ENCODE data around the gene GLRX3.

GLRX3 gene

DNA sequence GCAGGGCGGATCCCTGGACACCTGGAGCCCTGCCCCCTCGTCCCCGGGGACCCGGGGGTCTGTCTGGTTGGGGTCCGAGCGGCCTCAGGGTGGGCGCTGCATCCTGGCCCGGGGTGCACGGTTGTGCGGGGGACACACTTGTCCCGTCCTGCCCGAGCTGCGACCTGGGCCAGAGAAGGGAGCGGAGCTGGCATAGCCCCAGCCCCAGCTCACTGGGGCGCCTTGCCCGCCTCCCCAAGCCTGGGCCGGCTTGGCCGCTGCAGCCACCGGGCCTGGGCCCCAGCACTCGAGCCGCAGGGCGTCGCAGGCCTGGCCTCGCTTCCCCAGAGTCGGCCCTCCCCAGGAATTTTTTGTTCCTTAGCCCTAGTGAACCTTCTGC is 54.5 kb downstream of the GLRX3 start:
- DNase-seq = no peak

DNA sequence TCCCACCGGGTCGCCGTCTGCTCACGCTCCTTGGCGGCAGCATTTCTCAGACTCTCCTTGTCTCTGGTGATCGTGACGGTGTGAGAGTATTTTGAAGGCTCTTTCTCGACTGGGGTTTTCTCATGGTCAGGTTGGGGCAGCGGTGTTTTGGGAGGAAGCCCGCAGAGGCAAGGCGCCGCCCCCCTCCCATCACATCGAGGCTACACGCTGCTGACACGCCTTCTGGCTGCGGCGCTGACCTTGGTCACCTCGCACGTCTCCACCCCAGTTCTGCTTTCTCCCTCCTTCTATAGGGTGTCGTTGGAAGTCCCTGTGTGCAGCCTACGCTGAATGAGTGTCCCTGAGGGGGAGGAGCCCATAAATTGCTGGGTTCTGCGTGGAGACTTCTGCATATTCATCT is 55.2 kb downstream of the GLRX3 start:
- no peak for DNase-seq

DNA sequence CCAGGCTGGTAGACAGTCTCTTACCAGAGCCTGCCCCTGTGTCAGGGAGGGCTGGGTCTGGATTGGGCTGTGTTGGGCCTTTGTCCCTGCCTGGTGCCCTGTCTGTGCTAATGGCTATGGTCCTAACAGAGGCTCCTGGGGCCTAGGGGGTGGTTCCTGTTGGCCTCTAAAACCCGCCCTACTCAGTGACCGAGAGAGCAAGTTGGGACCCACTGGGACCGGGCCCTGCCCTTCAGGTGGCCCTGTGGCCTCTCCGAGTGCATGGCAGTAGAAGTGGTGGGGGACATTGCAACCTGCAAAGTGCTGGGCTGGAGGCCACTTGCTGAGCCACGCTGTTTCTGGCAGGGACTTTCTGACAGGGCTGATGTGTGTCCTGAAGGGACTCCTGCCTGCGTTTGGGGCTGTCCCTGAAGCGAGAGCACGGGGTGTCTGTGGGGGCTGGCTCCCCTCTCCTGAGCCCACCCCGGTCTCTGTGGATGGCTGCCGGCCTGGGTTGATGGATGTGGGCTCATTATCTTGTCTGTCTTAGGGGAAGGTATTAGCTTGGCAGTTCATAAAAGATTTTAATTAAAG is 56.2 kb downstream of the GLRX3 start:
- DNase-seq = no peak

DNA sequence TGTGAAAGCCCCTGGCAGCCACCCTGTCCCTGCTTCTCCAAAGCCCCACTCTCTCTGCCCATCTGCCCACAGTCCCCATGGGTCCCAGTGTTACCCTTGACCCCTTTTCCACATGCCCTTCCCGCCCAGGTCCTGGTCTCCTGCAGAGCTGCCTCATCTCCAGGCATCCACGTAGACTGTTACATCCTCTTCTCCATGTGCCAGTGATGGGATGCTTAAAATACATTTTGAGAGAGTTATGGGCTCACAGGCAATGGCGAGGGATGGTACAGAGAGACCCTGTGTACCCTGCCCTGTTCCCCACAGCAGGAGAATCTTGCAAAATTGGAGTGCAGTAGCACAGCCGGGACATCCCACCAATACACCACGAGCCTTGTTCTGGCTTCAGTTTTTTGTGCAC is 56.8 kb downstream of the GLRX3 start:
- no peak for DNase-seq

DNA sequence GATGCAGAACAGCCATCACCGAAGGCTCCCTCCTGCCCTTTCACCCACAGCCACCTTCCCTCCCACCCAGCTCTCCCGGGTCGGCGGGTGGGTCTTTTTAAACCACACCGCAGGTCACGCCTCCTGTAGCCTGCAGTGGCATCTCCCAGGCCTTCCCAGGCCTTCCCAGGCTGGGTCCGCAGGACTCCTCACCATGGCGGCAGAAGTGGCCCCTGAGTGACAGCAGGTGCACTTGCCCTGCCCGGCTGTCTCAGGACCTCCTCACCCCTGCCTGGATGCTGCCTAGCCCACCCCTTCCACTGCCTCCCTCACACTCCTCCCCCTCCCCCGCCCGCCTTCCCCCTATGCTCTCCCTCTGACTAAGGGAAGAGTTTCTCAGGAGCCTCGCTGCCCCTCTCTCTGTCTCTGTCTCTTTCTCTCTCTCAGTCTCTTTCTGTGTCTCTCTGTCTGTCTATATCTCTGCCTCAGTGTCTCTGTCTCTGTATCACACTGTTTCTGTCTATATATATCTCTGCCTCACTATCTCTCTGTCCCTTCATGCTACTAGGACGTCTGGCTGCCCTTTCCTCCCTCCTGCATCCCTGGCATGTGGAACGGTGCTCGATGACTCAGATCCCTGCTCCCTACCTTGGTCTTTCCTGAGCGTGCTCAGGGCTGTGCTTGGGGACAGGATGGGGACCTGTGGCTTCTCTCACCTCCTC is 57.5 kb downstream of the GLRX3 start:
- no peak for DNase-seq

DNA sequence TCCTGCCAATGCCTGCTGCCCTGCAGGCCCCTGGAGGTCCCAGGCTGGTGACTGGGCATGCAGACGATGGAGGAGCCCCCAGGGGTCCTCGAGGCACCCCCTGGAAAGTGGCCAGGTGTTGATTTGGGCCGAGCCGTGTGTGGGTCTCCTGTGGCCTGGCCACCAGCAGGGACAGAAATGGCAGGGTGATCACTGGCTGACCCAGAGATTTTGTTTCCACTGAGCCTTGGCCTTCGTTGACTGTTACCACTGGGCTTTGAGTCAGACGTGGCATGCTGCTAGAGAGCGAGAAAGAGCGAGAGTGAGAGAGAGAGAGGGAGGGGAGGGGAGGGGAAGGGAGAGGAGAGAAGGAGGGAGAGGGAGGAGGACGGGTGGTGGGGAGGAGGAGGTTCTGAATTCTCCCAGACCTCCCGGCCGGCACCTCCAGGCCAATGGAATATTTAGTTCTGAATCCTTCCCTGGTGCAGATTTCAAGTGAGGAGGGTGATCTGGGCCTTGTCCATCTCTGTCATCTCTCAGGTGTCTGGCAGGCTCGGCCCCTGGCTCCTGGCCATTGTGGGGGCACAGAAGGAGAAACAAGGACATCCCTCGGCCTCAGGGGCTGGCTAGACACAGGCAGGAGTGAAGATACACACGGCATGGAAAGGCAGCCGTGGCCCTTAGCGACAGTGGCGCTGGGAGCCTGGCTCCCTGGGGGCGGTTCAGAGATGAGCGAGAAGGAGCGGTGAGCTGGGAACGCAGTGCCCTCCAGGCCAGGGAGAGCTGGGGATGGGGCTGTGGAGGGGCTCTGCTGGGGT is 58.2 kb downstream of the GLRX3 start:
- no peak for DNase-seq

DNA sequence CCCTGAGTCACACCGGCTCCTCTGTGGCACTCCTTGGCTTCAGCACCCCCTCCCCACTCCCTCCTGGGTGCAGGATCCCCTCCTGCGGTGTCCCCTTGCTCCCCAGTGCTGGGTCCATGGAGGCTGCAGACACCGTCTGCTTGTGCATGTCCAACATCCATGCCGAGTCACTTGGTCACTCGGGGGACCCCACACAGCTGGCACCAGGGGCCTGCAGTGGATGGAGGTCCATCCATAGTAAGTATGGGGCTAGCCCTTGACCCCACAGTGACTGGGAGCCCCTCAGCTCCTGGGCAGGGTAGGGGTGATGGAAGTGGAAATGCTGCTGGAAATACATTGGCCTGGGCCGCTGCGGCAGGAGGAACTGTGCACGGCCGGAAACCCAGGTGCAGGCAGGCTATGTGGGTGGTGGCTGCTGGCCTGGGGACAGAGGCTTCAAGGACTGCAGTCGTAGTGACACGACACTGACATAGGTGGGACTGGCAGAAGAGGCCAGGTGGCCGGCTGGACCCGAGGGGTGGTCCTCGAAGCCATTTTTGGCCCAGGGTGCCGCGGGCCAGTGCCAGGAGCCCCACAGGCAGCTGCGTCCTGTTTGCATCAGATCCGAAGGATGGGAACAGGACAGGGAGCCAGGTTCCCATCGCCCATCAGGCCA is 58.9 kb downstream of the GLRX3 start:
- no peak for DNase-seq

DNA sequence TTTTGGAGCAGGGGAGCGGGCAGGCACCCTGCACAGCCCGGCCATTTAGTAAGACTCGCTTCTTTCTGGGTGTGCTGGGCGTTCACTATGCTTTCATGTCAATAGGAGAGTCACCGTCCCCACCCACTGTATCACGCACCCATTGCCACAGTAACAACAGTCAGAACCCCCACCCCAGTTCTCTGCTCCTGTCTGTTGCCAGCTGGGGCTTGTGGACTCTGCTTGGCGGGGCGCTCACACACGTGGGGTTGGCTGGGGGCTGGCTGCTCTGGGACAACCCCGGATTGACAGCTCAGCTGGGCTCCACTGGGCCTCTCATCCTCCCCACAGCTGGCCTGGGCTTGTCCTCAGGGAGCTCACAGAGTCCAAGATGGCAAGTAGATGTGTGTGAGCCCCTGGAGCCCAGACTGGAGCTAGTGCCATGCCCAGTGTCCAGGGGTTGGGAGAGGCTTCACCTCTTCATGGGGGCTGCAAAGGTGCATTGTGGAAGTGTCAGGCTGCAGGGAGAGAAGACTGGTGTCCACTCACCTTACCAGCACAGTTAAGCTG is 59.6 kb downstream of the GLRX3 start:
- no peak for DNase-seq

DNA sequence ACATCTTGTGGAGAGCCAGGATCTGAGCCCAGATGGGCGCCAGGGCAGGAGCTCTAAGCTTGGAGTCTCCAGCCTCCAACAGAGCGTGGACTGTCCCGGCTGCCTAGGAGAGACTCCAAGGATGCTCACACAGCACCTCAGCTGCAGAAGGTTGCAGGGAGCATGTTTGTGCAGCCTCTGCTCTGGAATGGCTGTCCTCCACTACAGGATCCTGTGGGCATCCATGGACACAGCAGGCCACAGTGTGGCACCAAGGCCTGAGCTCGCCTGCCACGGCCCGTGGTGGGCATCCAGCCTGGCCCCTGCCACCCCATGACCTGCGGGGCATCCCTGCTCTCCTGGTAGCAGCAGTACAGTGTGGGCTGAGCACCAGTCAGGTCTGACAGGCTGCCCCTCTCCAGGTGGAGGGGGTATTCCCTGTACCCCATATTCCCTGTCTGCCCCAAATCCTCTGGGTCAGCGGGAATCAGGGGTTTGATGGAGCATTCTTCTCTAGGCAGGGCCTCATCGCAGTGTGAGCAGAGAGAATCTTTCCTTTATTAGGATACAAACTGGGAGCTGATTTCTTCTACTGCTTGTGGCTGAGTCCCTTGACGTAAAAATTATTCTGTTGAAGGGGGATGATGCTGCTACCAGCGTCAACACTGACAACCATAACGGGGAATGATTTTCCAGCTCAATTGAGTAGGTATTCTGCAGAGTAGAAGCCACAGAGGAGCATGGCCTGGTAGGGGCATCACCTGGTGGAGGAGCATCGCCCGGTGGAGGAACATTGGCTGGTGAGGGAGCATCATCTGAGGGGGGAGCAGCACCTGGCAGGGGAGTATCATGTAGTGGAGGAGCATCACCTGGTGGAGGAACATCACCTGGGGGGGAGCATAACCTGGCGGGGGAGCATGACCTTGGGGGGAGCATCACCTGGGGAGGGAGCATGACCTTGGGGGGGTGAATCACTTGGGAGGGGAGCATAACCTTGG is 60.6 kb downstream of the GLRX3 start:
- DNase-seq = no peak

DNA sequence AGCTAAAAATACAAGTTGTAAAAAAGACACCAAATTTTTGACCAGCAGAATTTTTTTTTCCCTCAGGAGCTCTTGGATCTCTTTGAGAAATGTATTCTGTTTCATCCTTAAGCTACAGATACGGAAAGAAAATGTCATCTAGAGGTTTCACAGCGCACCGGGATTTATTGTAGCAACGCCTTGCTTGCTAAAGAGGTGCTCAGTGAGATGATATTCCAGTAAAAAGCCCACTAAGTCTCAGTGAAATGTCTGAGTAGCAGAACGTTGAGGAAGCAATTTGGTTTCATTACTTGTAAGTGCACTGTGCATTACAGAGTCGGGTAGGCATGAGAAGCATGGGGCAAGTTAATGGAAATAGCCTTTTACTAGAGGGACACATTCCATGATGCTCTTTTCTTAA is 62.5 kb downstream of the GLRX3 start:
- no peak for DNase-seq

DNA sequence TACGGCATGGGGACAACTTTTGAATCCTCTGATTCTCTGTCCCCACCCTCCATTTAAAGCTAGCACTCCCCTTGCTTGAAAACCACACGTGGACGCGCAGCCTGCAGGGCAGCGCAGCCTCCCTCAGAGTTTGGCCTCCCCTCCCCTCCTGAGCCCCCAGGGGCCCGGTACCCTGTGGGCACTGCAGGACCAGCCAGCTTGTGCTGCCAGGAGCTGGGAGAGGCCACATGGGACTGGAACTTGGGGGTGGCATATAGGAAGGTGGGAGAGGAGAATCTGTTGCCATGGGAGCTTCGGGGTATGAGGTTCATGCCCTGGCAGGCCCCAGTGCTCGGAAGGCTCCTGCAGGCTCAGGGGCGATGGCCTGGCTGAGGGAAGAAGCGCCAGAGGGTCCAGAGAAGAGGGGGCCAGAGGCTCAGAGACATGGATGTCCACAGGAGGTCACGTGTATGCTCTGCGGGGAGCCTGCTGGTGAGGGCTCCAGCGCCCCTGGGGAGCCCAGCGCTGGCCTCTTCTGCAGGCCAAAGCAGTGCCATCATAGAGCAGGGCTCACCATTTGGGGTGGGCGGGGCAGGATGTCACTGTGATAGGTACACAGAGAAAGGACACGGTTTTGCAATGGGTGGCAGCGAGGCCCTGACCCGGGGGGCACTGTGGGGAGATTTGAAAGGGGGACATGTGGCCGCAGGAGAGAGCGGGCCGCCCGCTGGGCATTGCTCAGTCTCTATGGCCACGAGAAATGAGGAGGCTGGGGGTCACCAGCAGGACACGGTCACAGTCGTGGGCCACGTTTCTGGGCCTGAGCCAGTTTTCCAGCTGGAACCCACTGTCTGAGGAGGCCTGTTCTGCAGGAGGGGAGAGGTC is 64.2 kb downstream of the GLRX3 start:
- no peak for DNase-seq

DNA sequence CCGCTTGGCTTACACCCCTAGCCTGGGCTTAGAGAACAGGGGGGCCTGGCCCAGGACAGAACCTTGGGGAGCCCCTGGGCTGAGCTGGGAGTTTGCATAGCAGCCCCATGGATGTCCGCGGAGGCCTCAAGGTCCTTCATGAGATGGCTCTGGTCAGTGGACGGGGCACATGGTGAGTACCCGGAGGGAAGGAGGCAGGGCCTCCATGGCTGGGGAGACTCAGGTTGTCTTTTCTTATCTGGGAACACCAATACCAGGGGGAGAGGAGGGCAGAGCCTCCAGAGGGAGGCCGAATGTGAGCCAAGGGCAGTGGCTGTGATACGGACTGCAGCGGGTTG is 64.8 kb downstream of the GLRX3 start:
- no peak for DNase-seq

DNA sequence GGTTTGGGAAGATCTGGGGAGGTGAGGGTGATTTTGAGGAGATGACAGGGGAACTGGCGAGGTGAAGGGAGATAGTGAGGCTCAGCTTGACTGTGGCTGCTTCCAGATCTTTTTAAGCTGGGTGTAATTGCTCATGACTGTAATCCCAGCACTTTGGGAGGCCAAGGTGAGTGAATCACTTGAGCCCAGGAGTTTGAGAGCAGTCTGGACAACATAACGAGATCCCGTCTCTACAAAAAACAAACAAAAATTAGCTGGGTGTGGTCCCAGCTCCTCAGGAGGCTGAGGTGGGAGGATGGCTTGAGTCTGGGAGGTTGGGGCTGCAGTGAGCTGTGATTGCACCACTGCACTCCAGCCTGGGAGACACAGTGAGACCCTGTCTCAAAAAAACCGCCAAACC is 66.0 kb downstream of the GLRX3 start:
- peak; percentile 0 for DNase-seq

DNA sequence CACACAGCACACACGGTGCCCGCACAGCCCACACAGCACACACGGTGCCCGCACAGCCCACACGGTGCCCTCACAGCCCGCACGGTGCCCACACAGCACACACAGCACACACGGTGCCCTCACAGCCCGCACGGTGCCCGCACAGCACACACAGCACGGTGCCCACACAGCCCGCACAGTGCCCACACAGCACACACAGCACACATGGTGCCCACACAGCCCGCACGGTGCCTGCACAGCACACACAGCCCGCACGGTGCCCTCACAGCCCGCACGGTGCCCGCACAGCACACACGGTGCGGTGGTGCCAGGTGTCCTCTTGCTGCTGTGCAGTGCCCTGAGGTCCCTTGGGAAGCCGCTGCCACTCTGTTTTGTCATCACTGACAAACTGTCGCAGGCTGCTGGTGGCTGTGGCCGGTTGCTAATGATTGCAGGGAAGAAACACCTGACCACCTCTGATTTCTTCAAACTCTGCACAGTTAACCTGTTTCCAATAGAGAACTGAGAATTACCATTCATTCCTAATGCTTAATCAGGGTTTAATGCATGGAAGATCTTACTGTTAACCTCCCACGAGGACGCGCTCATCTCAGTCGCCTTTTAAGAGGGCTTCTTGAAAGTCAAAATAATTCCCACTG is 66.9 kb downstream of the GLRX3 start:
- DNase-seq = peak; percentile 7

DNA sequence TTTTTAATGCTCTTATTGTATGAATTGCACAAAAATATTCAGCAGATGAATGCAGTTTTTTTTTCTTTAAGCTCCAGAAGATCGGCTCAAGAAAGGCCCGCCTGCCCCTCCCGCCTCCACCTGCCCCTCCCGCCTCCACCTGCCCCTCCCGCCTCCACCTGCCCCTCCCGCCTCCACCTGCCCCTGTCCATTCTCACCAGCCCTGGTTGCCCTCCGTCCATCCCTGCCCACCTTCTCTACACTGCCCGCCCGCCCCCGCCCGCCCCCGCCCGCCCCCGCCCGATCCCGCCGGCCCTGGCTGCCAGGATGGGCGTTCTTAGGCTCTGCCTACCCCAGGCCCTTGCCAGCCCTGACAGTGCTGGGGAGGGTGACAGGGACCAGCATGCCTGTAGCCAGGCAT is 67.4 kb downstream of the GLRX3 start:
- DNase-seq = no peak

DNA sequence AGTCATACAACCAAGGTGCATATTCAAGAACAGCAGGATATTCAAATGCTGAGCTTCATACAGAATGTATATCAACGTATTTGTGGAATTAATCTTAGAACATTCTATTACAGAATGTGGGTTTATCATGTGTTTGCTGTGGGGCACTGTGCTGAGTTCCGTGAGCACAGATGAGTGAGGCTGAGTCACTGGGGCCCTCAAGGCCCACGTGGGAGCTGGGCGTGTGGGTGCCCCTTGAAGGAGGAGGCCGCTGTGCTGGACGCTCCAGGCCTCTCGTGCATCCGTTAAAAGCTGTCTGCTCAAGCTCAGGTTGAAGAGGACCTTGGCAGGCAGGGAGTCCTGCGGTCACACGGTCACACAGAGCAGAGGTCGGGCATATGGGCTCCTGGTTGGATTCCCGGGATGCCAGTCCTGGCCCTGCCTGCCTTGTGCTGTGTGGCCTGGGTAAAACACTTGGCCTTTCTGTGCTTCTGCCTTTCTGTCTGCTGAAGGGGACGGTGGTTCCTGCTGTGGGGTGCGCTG is 70.1 kb downstream of the GLRX3 start:
- DNase-seq = no peak

DNA sequence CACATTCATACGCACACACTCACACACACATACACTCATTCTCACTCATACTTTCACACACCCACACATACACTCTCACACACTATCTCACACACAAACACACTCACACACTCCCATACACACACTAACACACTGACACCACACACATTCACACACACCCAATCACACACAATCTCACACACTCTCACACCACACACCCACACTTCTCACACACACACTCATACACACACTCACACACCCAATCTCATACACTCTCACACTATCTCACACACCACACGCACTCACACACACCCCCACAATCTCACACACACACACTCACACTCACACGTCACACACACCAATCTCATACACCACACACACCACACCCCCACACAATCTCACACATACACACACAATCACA is 71.0 kb downstream of the GLRX3 start:
- no peak for DNase-seq

DNA sequence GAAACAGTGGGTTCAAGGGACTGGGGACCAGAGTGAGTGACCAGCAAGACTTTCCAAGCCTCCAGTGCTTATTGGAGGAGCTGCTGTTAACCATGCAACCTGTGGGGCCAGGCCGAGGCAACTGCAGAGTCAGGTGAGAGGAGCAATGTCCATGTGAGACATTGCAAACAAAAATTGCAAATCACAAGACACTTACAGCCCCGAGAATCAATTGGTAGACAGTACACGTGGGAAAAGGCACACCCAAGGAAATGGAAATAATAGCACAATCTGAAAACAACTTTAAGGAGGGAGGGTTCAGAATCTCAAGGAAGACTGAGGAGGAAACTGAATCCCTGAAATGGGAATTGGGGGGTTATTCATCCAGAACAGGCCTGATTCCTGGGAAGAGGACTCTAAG is 72.6 kb downstream of the GLRX3 start:
- DNase-seq = no peak

DNA sequence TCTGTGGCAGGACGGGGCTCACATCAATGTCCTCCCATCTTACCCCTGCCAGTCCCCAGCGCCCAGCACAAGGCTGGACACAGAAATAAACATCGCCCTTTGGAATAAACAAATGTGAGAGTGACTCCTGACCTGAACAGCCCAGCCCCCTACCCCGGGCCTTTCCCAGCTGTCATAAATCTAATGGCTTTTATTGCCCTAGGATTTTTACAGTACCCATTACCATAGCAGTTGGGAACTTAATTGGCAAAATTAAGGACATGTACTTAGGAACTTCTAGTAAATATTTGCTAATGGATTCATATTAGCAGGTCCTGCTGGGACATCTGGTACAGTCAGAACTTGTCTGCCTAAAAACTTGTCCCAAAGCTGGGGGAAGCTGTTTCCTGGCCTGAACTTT is 76.6 kb downstream of the GLRX3 start:
- DNase-seq = peak; percentile 31

DNA sequence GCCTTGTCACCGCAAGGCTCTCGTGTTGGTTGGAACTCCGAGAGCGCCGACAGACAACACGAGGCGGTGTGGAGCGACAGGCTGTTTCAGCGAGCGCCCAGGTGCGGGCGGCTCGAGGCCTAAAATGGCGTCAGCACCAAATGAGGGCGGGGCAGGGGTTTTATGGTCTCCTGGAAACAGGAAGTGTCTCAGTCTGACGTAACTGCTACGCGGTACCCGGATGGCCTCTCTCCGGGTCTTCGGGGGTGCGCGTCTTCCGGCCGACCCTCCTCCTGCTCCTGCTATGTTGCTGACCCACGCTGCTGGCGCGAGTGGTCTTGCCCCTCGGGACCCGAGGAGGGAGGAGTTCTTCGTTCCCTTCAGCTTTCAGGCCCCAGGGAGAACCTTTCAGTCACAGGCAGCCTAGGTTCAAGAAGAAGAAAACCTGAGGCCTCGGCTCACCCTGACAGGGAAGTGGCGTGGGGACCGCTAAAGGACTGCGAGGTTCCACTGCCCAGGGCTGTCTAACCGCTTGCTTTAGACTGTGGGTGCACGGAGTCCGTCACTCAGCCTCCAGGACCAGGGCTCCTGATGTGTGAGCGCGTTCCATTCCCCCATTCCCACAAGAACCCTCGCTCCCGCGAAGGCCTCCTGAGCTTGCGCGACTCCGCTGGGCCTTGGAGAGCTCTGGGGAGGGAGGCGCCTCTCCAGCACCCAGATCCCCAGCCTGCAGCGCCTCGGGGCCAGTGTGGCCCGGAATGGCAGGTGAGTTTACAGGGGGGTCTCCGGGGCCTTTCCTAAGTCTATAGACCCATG is 77.3 kb downstream of the GLRX3 start:
- no peak for DNase-seq
